Ascending aorta (tissue), 2 donors: ENCODE data around the gene ASB8. TPM values are rescaled to one million over a fixed set of nuclear protein-coding genes. Genes with fewer than 3 reads are reported as not detected.

Source experiments
- DNase-seq, 2 donors: peaks; one replicate each; pipeline ENCODE4 v3.0.0-alpha.2; 2019; ENCODE audit warnings: low spot score in 2 of 2
- H3K27ac ChIP-seq, 2 donors: fragments of 200-600 bp; sonication (generic); one replicate each; pipeline ENCODE4 v1.5.1; 2016 to 2017; ENCODE audit warnings: mild to moderate bottlenecking in 1 of 2
- H3K27me3 ChIP-seq: fragments of 200-600 bp; sonication (generic); one replicate; pipeline ENCODE4 v1.5.1; 2017
- H3K36me3 ChIP-seq, 2 donors: fragments of 200-600 bp; sonication (generic); one replicate each; pipeline ENCODE4 v1.5.1; 2016
- H3K4me1 ChIP-seq, 2 donors: fragments of 200-600 bp; sonication (generic); one replicate each; pipeline ENCODE4 v1.5.1; 2016 to 2017; ENCODE audit warnings: mild to moderate bottlenecking in 1 of 2
- H3K4me3 ChIP-seq, 2 donors: fragments of 200-600 bp; sonication (generic); one replicate each; pipeline ENCODE4 v1.5.1; 2016 to 2017; ENCODE audit warnings: mild to moderate bottlenecking in 1 of 2
- H3K9me3 ChIP-seq, 2 donors: fragments of 200-600 bp; sonication (generic); one replicate each; pipeline ENCODE4 v1.5.1; 2016
- CTCF ChIP-seq, 3 experiments: fragments of 200-600 bp in 2 of 3; fragments of 450-650 bp in 1 of 3; sonication (generic) in 2 of 3; IDR thresholded peaks; one replicate each; pipeline ENCODE4 v1.5.1; 2016 to 2019; ENCODE audit warnings: antibody characterized with exemption in 3 of 3, mild to moderate bottlenecking in 1 of 3, moderate library complexity in 1 of 3
- intact Hi-C: fragments of 100-400 bp; cut with DNase I; formaldehyde crosslinking; loops from one replicate; pipeline ENCODE4 v1.15.1; 2023
- total RNA-seq: library from RNA; depleted of rRNA; stranded (reverse); fragments of >200 nt; gene quantifications from one replicate; pipeline ENCODE4 v1.1.0, GENCODE V29; 2016

ASB8 gene
- total RNA-seq, 1 donor from 2014 or later = 23.7 TPM

GRCh38 chr12:48182631-48183030 lies 25.3 kb upstream of the ASB8 start:
- Histone ChIP-seq H3K9me3 (no peaks in the 10 kb centered on the region), H3K27me3 (no peaks in the 10 kb centered on the region), H3K4me3 (peak overlapping the region; percentile 74 to 89), H3K4me1 (peaks cover 4 to 8% of the 10 kb centered on the region in 2 donors), H3K36me3 (no peaks in the 10 kb centered on the region), H3K27ac (peak overlapping the region; percentile 55 to 70)
- TF ChIP-seq CTCF (IDR thresholded peaks at IDR 0.05) = no peak
- intact Hi-C loops = loop anchor here (1.0 to 10.0 kb wide), 4 partner anchors 16 to 808 kb away; partner anchors contain the start of genes ASB8 and TMEM106C
- no peak for DNase-seq

GRCh38 chr12:48180857-48181495 lies 23.7 kb upstream of the ASB8 start:
- no peak overlapping the region for H3K27ac ChIP-seq
- H3K4me3 ChIP-seq = no peak overlapping the region
- H3K27me3 ChIP-seq = no peaks in the 10 kb centered on the region
- H3K4me1 ChIP-seq = peaks cover 4 to 8% of the 10 kb centered on the region in 2 donors
- TF ChIP-seq CTCF (IDR thresholded peaks at IDR 0.05) = no peak
- DNase-seq = no peak
- H3K9me3 ChIP-seq = no peaks in the 10 kb centered on the region
- intact Hi-C loops = loop anchor here (10.0 kb wide), 2 partner anchors 216 to 806 kb away; partner anchors contain the start of gene TMEM106C
- no peaks in the 10 kb centered on the region for H3K36me3 ChIP-seq

- intact Hi-C loops = loop anchor here (10.0 kb wide), 2 partner anchors 216 to 806 kb away; partner anchors contain the start of gene TMEM106C
- TF ChIP-seq CTCF (IDR thresholded peaks at IDR 0.05) = no peak
- H3K36me3 ChIP-seq = no peaks in the 10 kb centered on the region
- no peaks in the 10 kb centered on the region for H3K27me3 ChIP-seq
- no peak for DNase-seq
- no peaks in the 10 kb centered on the region for H3K9me3 ChIP-seq
- no peak overlapping the region for H3K27ac ChIP-seq
- H3K4me3 ChIP-seq = no peak overlapping the region
- peaks cover 4 to 8% of the 10 kb centered on the region in 2 donors for H3K4me1 ChIP-seq
Measured at GRCh38 chr12:48180424-48180823, 23.1 kb upstream of the ASB8 start.

- no peaks in the 10 kb centered on the region for H3K36me3 ChIP-seq
- no peak for TF ChIP-seq CTCF (IDR thresholded peaks at IDR 0.05)
- no peaks in the 10 kb centered on the region for H3K27me3 ChIP-seq
- peaks cover 4 to 5% of the 10 kb centered on the region in 2 donors for H3K4me1 ChIP-seq
- no peaks in the 10 kb centered on the region for H3K9me3 ChIP-seq
- intact Hi-C loops = no loop called here
- no peak for DNase-seq
- no peak overlapping the region for H3K4me3 ChIP-seq
- no peak overlapping the region for H3K27ac ChIP-seq
Measured at GRCh38 chr12:48179466-48179865, 22.2 kb upstream of the ASB8 start.

- no peaks in the 10 kb centered on the region for H3K27me3 ChIP-seq
- TF ChIP-seq CTCF (IDR thresholded peaks at IDR 0.05) = no peak
Measured at GRCh38 chr12:48177982-48178381, 20.7 kb upstream of the ASB8 start.

More at GRCh38 chr12:48177982-48178381, 20.7 kb upstream of the ASB8 start:
- Histone ChIP-seq H3K27ac (no peak overlapping the region), H3K36me3 (no peaks in the 10 kb centered on the region), H3K9me3 (no peaks in the 10 kb centered on the region), H3K4me1 (peaks cover 0 to 3% of the 10 kb centered on the region in 2 donors), H3K4me3 (no peak overlapping the region)
- intact Hi-C loops = no loop called here
- DNase-seq = no peak
